HepG2 (cell line): Measurements from ENCODE around the gene OGFR. TPM values are rescaled to one million over a fixed set of nuclear protein-coding genes. Genes with fewer than 3 reads are reported as not detected.

ENCODE experiments used
- ARNTL ChIP-seq: sonication (generic); formaldehyde crosslinking; IDR thresholded peaks from 2 replicates; pipeline ENCODE4 v1.4.0; 2020; ENCODE audit warnings: mild to moderate bottlenecking, missing genetic modification reagents
- ATF2 ChIP-seq: sonication (generic); formaldehyde crosslinking; IDR thresholded peaks from 2 replicates; pipeline ENCODE4 v1.4.0; 2020; ENCODE audit warnings: missing genetic modification reagents
- GATA4 ChIP-seq: sonication (generic); IDR thresholded peaks from 2 replicates; pipeline ENCODE4 v1.6.1; 2016; ENCODE audit warnings: antibody characterized with exemption, low read depth, borderline replicate concordance
- GPN1 ChIP-seq: sonication (generic); formaldehyde crosslinking; IDR thresholded peaks from 2 replicates; pipeline ENCODE4 v1.5.1; 2020; ENCODE audit warnings: missing genetic modification reagents, borderline replicate concordance
- HOXA9 ChIP-seq: sonication (generic); formaldehyde crosslinking; IDR thresholded peaks from 2 replicates; pipeline ENCODE4 v1.8.1; 2022; ENCODE audit warnings: missing genetic modification reagents, mild to moderate bottlenecking, moderate library complexity, borderline replicate concordance
- NFE2L2 ChIP-seq: fragments of 150-350 bp; IDR thresholded peaks from 2 replicates; pipeline ENCODE4 v1.6.1; 2014; ENCODE audit warnings: low read length
- SATB2 ChIP-seq: sonication (generic); formaldehyde crosslinking; IDR thresholded peaks from 2 replicates; pipeline ENCODE4 v1.5.0; 2020; ENCODE audit warnings: missing genetic modification reagents
- SRF ChIP-seq: IDR thresholded peaks from 2 replicates; pipeline ENCODE4 v1.6.1; 2011; ENCODE audit warnings: mild to moderate bottlenecking, low read depth, low read length, moderate library complexity
- TBX2 ChIP-seq: sonication (generic); formaldehyde crosslinking; IDR thresholded peaks from 2 replicates; pipeline ENCODE4 v1.5.0; 2020; ENCODE audit warnings: missing genetic modification reagents, mild to moderate bottlenecking, borderline replicate concordance
- ZBTB8A ChIP-seq: sonication (generic); formaldehyde crosslinking; IDR thresholded peaks from 2 replicates; pipeline ENCODE4 v1.4.0; 2020; ENCODE audit warnings: mild to moderate bottlenecking, low read depth, missing genetic modification reagents, borderline replicate concordance
- ZNF260 ChIP-seq: sonication (generic); formaldehyde crosslinking; IDR thresholded peaks from 2 replicates; pipeline ENCODE4 v1.4.0; 2020; ENCODE audit warnings: missing genetic modification reagents, low read depth, mild to moderate bottlenecking, borderline replicate concordance
- ZNF460 ChIP-seq: sonication (generic); formaldehyde crosslinking; IDR thresholded peaks from 2 replicates; pipeline ENCODE4 v1.5.1; 2020; ENCODE audit warnings: missing genetic modification reagents, mild to moderate bottlenecking, borderline replicate concordance
- polyA plus RNA-seq, 8 experiments: library from polyadenylated mRNA; depleted of rRNA in 3 of 8; stranded (reverse) in 7 of 8; unstranded in 1 of 8; fragments of >200 nt; fragmentation: Illumina TruSeq in 4 of 8; extraction: Trizol in 4 of 8; gene quantifications; 2 replicates each; pipeline versions ENCODE4 v1.2.1 to v1.2.3, GENCODE V29; 2011 to 2016; ENCODE audit warnings: low read depth in 4 of 8, missing spikeins in 1 of 8, mixed read lengths in 1 of 8; ENCODE audit not compliant: insufficient read depth in 1 of 8
- total RNA-seq, 5 experiments: library from RNA; depleted of rRNA; stranded (reverse); fragments of >200 nt; fragmentation: Illumina TruSeq; extraction: Trizol; gene quantifications; 2 replicates each; pipeline ENCODE4 v1.2.3, GENCODE V29; 2016; ENCODE audit warnings: low read depth in 1 of 5
- TF ChIP-seq, protein P1 (sequence below): sonication (generic); formaldehyde crosslinking; IDR thresholded peaks from 2 replicates; pipeline ENCODE4 v1.5.0; 2020; ENCODE audit warnings: missing genetic modification reagents, mild to moderate bottlenecking, borderline replicate concordance
- TF ChIP-seq, protein P2 (sequence below): sonication (generic); formaldehyde crosslinking; IDR thresholded peaks from 2 replicates; pipeline ENCODE4 v1.5.0; 2020; ENCODE audit warnings: mild to moderate bottlenecking, missing genetic modification reagents, borderline replicate concordance
- TF ChIP-seq, protein P3 (sequence below): sonication (generic); formaldehyde crosslinking; IDR thresholded peaks from 2 replicates; pipeline ENCODE4 v1.4.0; 2020; ENCODE audit warnings: low read depth, missing genetic modification reagents

The OGFR gene
- total and polyA plus RNA-seq, 2 of the 13 experiments (the other 11 are each of a cell fraction or from before 2014, with no cell fraction given) = 47.7 to 81.8 TPM

GRCh38 chr20:62860924-62861691 lies 56.5 kb downstream of the OGFR start (continued):
- TF ChIP-seq ATF2 (CRISPR knock-in tag) (no peak), SRF (no peak), SATB2 (CRISPR knock-in tag) (no peak), ZBTB8A (CRISPR knock-in tag) (no peak), ARNTL (CRISPR knock-in tag) (no peak), TBX2 (CRISPR knock-in tag) (no peak), ZNF260 (CRISPR knock-in tag) (no peak), NFE2L2 (no peak), GPN1 (no peak; the same call in 1 of the 2 replicates), ZNF460 (CRISPR knock-in tag) (no peak), GATA4 (no peak), HOXA9 (CRISPR knock-in tag) (no peak)
- TF ChIP-seq, protein P1, sequence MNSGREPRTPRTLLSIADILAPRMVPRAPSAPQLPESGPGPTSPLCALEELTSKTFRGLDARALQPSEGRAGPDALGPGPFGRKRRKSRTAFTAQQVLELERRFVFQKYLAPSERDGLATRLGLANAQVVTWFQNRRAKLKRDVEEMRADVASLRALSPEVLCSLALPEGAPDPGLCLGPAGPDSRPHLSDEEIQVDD (CRISPR knock-in tag) = peak; percentile 70; the same call in 1 of the 2 replicates
- TF ChIP-seq, protein P2, sequence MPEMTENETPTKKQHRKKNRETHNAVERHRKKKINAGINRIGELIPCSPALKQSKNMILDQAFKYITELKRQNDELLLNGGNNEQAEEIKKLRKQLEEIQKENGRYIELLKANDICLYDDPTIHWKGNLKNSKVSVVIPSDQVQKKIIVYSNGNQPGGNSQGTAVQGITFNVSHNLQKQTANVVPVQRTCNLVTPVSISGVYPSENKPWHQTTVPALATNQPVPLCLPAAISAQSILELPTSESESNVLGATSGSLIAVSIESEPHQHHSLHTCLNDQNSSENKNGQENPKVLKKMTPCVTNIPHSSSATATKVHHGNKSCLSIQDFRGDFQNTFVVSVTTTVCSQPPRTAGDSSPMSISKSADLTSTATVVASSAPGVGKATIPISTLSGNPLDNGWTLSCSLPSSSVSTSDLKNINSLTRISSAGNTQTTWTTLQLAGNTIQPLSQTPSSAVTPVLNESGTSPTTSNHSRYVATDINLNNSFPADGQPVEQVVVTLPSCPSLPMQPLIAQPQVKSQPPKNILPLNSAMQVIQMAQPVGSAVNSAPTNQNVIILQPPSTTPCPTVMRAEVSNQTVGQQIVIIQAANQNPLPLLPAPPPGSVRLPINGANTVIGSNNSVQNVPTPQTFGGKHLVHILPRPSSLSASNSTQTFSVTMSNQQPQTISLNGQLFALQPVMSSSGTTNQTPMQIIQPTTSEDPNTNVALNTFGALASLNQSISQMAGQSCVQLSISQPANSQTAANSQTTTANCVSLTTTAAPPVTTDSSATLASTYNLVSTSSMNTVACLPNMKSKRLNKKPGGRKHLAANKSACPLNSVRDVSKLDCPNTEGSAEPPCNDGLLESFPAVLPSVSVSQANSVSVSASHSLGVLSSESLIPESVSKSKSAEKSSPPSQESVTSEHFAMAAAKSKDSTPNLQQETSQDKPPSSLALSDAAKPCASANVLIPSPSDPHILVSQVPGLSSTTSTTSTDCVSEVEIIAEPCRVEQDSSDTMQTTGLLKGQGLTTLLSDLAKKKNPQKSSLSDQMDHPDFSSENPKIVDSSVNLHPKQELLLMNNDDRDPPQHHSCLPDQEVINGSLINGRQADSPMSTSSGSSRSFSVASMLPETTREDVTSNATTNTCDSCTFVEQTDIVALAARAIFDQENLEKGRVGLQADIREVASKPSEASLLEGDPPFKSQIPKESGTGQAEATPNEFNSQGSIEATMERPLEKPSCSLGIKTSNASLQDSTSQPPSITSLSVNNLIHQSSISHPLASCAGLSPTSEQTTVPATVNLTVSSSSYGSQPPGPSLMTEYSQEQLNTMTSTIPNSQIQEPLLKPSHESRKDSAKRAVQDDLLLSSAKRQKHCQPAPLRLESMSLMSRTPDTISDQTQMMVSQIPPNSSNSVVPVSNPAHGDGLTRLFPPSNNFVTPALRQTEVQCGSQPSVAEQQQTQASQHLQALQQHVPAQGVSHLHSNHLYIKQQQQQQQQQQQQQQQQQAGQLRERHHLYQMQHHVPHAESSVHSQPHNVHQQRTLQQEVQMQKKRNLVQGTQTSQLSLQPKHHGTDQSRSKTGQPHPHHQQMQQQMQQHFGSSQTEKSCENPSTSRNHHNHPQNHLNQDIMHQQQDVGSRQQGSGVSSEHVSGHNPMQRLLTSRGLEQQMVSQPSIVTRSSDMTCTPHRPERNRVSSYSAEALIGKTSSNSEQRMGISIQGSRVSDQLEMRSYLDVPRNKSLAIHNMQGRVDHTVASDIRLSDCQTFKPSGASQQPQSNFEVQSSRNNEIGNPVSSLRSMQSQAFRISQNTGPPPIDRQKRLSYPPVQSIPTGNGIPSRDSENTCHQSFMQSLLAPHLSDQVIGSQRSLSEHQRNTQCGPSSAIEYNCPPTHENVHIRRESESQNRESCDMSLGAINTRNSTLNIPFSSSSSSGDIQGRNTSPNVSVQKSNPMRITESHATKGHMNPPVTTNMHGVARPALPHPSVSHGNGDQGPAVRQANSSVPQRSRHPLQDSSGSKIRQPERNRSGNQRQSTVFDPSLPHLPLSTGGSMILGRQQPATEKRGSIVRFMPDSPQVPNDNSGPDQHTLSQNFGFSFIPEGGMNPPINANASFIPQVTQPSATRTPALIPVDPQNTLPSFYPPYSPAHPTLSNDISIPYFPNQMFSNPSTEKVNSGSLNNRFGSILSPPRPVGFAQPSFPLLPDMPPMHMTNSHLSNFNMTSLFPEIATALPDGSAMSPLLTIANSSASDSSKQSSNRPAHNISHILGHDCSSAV (CRISPR knock-in tag) = no peak
- TF ChIP-seq, protein P3, sequence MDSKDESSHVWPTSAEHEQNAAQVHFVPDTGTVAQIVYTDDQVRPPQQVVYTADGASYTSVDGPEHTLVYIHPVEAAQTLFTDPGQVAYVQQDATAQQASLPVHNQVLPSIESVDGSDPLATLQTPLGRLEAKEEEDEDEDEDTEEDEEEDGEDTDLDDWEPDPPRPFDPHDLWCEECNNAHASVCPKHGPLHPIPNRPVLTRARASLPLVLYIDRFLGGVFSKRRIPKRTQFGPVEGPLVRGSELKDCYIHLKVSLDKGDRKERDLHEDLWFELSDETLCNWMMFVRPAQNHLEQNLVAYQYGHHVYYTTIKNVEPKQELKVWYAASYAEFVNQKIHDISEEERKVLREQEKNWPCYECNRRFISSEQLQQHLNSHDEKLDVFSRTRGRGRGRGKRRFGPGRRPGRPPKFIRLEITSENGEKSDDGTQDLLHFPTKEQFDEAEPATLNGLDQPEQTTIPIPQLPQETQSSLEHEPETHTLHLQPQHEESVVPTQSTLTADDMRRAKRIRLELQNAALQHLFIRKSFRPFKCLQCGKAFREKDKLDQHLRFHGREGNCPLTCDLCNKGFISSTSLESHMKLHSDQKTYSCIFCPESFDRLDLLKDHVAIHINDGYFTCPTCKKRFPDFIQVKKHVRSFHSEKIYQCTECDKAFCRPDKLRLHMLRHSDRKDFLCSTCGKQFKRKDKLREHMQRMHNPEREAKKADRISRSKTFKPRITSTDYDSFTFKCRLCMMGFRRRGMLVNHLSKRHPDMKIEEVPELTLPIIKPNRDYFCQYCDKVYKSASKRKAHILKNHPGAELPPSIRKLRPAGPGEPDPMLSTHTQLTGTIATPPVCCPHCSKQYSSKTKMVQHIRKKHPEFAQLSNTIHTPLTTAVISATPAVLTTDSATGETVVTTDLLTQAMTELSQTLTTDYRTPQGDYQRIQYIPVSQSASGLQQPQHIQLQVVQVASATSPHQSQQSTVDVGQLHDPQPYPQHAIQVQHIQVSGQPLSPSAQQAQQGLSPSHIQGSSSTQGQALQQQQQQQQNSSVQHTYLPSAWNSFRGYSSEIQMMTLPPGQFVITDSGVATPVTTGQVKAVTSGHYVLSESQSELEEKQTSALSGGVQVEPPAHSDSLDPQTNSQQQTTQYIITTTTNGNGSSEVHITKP = no peak
